Dedifferentiated amniotic fluid mesenchymal stem cell (primary cell): ENCODE measurements around the gene CXCR1.
"Not testable (repeated sequence)": the region's sequence is repeated elsewhere in the genome, so short reads cannot be mapped to it uniquely, and the experiment has no call there.

Source experiments
- DNase-seq: peaks from one replicate; pipeline ENCODE4 v3.0.0-alpha.2; 2016; ENCODE audit errors: extremely low spot score

The CXCR1 gene

GRCh38 chr2:218166791-218167190, at the start of gene CXCR1:
CXCR1 (minus strand) TSS chr2:218166962; CDS start chr2:218165211, 1,751 bp downstream.
- DNase-seq = no peak

GRCh38 chr2:218216336-218216673, 49.5 kb upstream of the CXCR1 start:
- peak; percentile 14 for DNase-seq

GRCh38 chr2:218214116-218214515, 47.4 kb upstream of the CXCR1 start:
- no peak for DNase-seq

GRCh38 chr2:218209078-218209477, 42.3 kb upstream of the CXCR1 start:
- no peak for DNase-seq

- DNase-seq = no peak
Measured at GRCh38 chr2:218202266-218202665, 35.5 kb upstream of the CXCR1 start.

- no peak for DNase-seq
Measured at GRCh38 chr2:218196974-218197373, 30.2 kb upstream of the CXCR1 start.

GRCh38 chr2:218194880-218195279, 28.1 kb upstream of the CXCR1 start:
- DNase-seq = no peak

- no peak for DNase-seq
Measured at GRCh38 chr2:218193701-218194100, 26.9 kb upstream of the CXCR1 start.

GRCh38 chr2:218192902-218193430, 26.2 kb upstream of the CXCR1 start:
- no peak for DNase-seq

GRCh38 chr2:218188528-218188927, 21.8 kb upstream of the CXCR1 start:
- no peak for DNase-seq

- no peak for DNase-seq
Measured at GRCh38 chr2:218187296-218188015, 20.7 kb upstream of the CXCR1 start.

GRCh38 chr2:218186876-218187275, 20.1 kb upstream of the CXCR1 start:
- no peak for DNase-seq

- DNase-seq = peak; percentile 67
Measured at GRCh38 chr2:218186355-218186766, 19.6 kb upstream of the CXCR1 start.

GRCh38 chr2:218184331-218184730, 17.6 kb upstream of the CXCR1 start:
- DNase-seq = no peak

GRCh38 chr2:218180467-218181114, 13.8 kb upstream of the CXCR1 start:
- DNase-seq = no peak

- DNase-seq = no peak
Measured at GRCh38 chr2:218179782-218180181, 13.0 kb upstream of the CXCR1 start.

GRCh38 chr2:218172845-218173244, 6.1 kb upstream of the CXCR1 start:
- no peak for DNase-seq

- not testable (repeated sequence) for DNase-seq
Measured at GRCh38 chr2:218171744-218172143, 5.0 kb upstream of the CXCR1 start.

- no peak for DNase-seq
Measured at GRCh38 chr2:218169757-218170546, 3.2 kb upstream of the CXCR1 start.

- no peak for DNase-seq
Measured at GRCh38 chr2:218168635-218169462, 2.1 kb upstream of the CXCR1 start.

GRCh38 chr2:218168016-218168415, 1.3 kb upstream of the CXCR1 start:
- DNase-seq = no peak

- DNase-seq = no peak
Measured at GRCh38 chr2:218162814-218163213, 3.9 kb downstream of the CXCR1 start.
